HAP-1 (cell line): Measurements from ENCODE around the gene ACSL6.

Source experiments
- DNase-seq, 2 experiments: peaks; one replicate each; pipeline ENCODE4 v3.0.0-alpha.2; 2016 to 2020; ENCODE audit warnings: low spot score in 2 of 2
- H3K27me3 ChIP-seq: fragments of 250-450 bp; sonication (Bioruptor Pico); 2 replicates; pipeline ENCODE4 v1.5.1; 2020; ENCODE audit warnings: low read depth, mild to moderate bottlenecking, moderate library complexity
- H3K36me3 ChIP-seq: fragments of 250-450 bp; sonication (Bioruptor Pico); replicated peaks from 2 replicates; pipeline ENCODE4 v1.5.1; 2020; ENCODE audit warnings: mild to moderate bottlenecking
- H3K4me1 ChIP-seq: fragments of 250-450 bp; sonication (Bioruptor Pico); 2 replicates; pipeline ENCODE4 v1.5.1; 2020; ENCODE audit warnings: mild to moderate bottlenecking
- H3K4me3 ChIP-seq: fragments of 250-450 bp; sonication (Bioruptor Pico); 2 replicates; pipeline ENCODE4 v1.5.1; 2020; ENCODE audit warnings: mild to moderate bottlenecking, moderate library complexity
- H3K9me3 ChIP-seq: fragments of 250-450 bp; sonication (Bioruptor Pico); 2 replicates; pipeline ENCODE4 v1.5.1; 2020; ENCODE audit warnings: mild to moderate bottlenecking, moderate library complexity
- in situ Hi-C: fragments of 300-500 bp; cut with MboI; formaldehyde crosslinking; loops from 3 replicates; pipeline ENCODE4 v1.14.3; 2020; ENCODE audit warnings: low sequenced_read_pairs, inconsistent platforms, mixed read lengths

ACSL6 gene

DNA sequence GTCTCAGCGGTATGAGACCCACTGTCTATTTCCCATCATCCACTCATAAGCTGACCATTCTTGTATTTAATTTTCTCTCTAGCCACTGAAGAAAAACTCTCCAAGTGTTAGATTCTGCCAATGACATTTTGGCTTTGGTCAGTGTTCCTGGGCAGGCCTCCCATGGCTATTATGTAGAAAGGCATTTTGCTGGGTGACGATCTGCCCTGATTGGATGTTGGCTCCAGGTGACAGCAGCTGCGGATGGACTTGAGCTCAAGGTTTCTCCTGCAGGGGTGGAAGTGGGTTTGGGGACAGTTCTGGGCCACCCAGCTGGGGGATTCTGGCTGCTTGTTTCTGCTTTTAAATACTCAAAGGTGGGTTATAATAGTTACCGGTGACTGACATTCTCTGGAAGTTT is 31.6 kb downstream of the ACSL6 start:
- no peaks in the 10 kb centered on the region for H3K9me3 ChIP-seq
- no peaks in the 10 kb centered on the region for H3K4me1 ChIP-seq
- no peaks in the 10 kb centered on the region for H3K27me3 ChIP-seq
- H3K36me3 ChIP-seq: no peaks in the 10 kb centered on the region
- DNase-seq: no peak
- in situ Hi-C loops: no loop called here
- no peak overlapping the region for H3K4me3 ChIP-seq

DNA sequence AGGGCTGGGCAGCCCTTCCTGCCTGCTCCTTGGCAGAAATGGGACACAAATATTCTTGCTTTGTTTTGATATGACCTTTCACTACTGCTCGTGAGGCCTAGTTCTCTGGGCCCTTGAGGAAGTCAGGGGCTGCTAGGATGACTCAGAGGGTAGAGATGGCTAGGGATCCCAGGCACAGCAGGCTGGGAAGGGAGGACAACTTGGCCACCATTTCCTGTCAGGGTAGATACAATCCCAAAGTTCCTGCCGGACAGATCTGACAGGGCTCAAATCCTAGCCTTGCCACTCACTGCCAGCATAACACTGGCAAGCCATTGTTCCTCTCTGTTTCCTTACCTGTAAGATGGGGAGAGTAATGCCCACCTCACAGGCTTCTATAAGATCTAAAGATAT is 34.2 kb downstream of the ACSL6 start:
- in situ Hi-C loops: no loop called here
- Histone ChIP-seq H3K27me3 (no peaks in the 10 kb centered on the region), H3K4me1 (no peaks in the 10 kb centered on the region), H3K9me3 (no peaks in the 10 kb centered on the region), H3K36me3 (no peaks in the 10 kb centered on the region), H3K4me3 (no peak overlapping the region)
- no peak for DNase-seq

DNA sequence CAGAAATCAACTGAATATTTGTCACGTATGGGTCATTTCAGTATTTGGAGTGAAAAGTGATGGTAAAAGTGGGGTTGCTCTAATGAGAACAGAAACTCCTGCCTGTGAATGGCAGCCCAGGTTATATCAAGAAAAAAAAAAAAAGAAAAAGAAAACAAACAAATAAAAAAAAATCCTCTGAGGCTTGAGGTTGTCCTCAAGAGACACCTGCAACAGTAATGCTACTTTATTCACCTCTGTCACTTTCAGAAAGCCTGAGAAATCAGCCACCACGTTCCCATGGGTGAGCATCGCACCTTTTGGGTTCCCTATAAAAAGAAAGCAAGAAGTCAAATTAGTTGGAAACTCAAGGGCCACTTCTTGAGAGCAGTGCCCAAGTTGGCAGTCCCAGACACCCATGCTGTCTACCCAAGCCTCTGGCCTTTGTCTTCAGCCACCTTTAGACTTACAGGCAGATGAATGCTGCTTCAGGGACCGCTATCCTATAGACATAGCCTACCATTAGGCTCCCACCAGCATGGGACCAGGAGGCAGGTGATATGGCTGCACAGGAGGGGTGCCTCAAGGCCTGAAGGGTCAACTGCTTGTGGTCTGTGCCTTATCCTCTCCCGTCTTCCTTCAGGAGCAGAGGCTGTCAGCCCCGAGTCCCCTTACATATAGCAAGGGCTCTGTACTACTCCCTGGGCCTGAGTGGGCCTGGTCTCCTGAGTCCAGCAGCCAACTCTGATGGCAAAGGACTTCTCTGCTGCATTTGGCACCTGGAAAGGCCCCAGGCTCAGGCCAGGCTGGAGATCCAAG is 34.8 kb downstream of the ACSL6 start:
- H3K27me3 ChIP-seq: no peaks in the 10 kb centered on the region
- no peaks in the 10 kb centered on the region for H3K9me3 ChIP-seq
- no peak overlapping the region for H3K4me3 ChIP-seq
- H3K4me1 ChIP-seq: no peaks in the 10 kb centered on the region
- in situ Hi-C loops: no loop called here
- no peaks in the 10 kb centered on the region for H3K36me3 ChIP-seq
- no peak for DNase-seq

DNA sequence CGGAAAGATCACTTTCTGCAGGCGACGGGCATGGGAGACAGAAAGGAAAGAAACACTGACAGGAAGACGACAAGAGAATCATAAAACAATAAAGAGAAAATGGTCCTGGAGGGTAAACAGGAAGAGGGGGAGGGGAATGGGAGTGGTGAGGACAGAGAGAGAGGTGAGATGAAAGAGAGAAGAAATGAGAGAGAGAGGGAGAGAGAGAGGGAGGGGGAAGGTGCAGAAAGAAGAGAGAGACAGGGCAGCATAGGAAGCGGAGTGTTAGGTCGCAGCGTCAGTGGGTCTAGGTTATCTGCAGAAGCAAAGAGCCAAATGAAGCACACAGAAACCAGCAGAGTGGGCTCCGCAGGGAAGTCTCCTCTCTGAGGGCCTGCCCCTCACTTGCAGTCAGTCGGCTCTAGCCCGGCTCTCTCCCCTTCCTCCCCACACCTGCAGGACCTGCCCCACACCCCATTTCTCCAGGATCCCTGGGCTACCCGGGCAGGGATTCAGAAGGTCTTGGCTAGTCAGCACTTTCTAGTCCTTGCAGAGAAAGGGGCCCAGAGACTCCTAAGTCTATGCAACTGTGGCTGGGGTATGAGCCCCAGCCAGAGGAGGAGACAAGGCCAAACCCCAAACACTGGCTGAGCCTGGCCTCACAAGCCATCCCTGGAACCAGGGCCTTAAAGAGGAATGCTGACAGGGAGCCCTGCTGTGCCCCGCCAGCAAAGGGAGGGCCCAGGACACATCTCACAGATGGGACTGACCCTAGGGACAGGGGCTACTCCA is 36.3 kb downstream of the ACSL6 start:
- H3K9me3 ChIP-seq: no peaks in the 10 kb centered on the region
- no peaks in the 10 kb centered on the region for H3K36me3 ChIP-seq
- in situ Hi-C loops: no loop called here
- no peak for DNase-seq
- no peaks in the 10 kb centered on the region for H3K4me1 ChIP-seq
- no peak overlapping the region for H3K4me3 ChIP-seq
- H3K27me3 ChIP-seq: no peaks in the 10 kb centered on the region

DNA sequence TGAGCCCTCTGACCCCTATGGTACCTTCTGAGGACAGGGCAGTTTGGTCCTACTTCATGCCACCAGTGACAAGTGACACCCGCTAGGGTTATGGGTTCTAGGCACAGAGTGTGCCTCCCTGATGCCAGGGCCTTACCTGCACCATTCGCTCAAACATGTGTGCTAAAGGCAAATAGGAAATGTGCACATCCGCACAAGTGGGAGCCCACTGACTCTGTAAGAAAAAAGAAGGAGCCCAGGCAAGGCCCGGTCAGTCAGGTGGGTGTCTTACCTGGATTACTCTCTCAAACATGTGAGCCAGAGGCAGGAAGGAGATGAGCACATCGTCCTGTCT is 36.9 kb downstream of the ACSL6 start:
- no peaks in the 10 kb centered on the region for H3K9me3 ChIP-seq
- no peaks in the 10 kb centered on the region for H3K36me3 ChIP-seq
- H3K4me1 ChIP-seq: no peaks in the 10 kb centered on the region
- no peak overlapping the region for H3K4me3 ChIP-seq
- in situ Hi-C loops: no loop called here
- DNase-seq: no peak
- H3K27me3 ChIP-seq: no peaks in the 10 kb centered on the region

DNA sequence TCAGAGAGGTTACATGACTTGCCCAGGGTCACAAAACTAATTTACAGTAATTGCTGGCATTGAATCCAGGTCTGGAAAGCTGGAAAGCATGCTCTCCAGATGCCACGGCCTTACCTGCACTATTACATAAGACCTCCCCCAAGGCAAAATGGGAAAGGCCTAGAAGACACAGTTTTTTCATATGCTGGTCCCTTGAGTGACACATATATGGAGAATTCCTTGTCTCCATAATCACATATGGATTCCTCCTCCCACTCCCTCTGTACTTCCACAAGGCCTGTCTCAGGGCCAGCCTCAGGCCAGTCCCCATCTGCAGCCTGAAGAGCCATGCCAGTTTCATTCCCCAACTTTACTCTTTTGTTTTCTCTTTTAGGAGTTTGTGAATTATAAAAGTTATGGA is 37.4 kb downstream of the ACSL6 start:
- in situ Hi-C loops: no loop called here
- Histone ChIP-seq H3K4me3 (no peak overlapping the region), H3K36me3 (no peaks in the 10 kb centered on the region), H3K27me3 (no peaks in the 10 kb centered on the region), H3K9me3 (no peaks in the 10 kb centered on the region), H3K4me1 (no peaks in the 10 kb centered on the region)
- no peak for DNase-seq

DNA sequence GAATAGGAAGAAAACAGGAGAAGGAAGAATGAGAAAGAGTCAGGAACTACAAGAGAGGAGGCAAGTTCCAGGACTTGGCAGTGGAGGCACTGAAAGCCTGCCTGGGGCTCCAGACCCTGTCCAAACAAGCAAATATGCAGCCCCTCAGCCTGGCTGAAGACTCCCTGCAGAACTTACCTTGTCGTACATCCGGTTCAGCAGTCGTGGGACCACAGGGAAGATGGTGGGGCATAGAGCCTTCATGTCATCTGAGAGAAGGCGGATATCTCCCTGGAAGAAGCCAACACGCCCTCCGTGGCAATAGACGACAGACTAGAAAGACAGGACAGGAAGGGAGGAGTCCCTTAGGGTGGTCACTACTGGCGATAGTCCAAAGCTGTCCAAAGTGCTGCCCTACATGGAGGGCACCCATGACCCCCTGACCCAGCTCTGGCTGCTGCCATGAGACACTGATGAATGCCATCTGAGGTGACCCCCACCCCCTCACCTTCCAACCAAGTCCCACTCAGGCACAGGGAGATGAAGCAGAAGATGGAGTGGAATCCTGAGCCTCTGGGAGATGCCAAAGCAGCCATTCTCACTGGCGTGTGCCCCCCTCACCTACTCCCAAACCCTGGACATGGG is 38.3 kb downstream of the ACSL6 start:
- Histone ChIP-seq H3K36me3 (no peaks in the 10 kb centered on the region), H3K4me1 (no peaks in the 10 kb centered on the region), H3K9me3 (no peaks in the 10 kb centered on the region), H3K4me3 (no peak overlapping the region), H3K27me3 (no peaks in the 10 kb centered on the region)
- DNase-seq: no peak
- in situ Hi-C loops: no loop called here

DNA sequence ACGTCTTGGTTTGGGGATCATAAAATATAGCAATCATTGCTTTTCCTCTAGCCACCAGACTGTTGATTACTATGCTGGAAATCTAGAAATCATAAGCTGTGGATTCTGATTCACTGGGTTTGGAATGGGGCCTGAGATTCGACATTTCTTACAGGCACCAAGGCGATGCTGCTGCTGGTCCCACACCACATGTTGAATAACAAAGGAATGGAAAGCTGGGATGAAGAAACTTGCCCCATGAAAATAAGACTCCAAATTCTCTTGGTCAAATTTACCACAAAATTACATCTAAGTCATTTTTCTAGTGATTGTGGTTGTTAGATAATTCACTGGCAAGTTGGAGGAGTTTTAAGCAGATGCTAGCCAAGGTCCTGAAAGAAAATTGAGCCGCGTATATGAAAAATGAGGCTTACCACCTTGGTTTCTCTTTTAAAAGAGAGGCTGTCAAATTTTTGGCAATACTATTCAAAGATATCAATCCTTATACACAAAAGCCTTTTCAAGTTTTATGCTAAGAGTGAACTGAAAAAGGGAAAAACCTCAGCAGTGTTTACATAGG is 43.0 kb downstream of the ACSL6 start:
- in situ Hi-C loops: no loop called here
- no peak overlapping the region for H3K4me3 ChIP-seq
- no peaks in the 10 kb centered on the region for H3K9me3 ChIP-seq
- DNase-seq: no peak
- no peaks in the 10 kb centered on the region for H3K27me3 ChIP-seq
- no peaks in the 10 kb centered on the region for H3K4me1 ChIP-seq
- no peaks in the 10 kb centered on the region for H3K36me3 ChIP-seq

DNA sequence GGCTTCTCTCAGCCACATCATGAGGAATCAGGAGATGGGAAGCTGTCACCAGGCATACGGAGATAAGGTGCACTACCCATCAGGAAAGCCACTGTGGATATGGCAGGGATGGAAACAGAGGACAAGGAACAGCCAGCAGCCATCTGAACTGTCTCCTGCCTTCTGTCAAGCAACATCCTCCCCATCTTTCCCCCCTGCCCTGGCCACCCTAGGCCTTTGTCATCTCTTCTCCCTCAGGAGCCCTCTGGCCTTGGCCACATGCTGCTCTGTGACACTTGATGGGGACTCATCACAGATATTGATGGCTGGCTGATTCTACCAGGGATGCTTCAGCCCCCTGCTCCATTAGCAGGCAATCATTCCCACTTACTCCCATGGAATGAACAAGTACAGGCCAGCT is 44.9 kb downstream of the ACSL6 start:
- H3K27me3 ChIP-seq: no peaks in the 10 kb centered on the region
- no peak overlapping the region for H3K4me3 ChIP-seq
- in situ Hi-C loops: no loop called here

DNA sequence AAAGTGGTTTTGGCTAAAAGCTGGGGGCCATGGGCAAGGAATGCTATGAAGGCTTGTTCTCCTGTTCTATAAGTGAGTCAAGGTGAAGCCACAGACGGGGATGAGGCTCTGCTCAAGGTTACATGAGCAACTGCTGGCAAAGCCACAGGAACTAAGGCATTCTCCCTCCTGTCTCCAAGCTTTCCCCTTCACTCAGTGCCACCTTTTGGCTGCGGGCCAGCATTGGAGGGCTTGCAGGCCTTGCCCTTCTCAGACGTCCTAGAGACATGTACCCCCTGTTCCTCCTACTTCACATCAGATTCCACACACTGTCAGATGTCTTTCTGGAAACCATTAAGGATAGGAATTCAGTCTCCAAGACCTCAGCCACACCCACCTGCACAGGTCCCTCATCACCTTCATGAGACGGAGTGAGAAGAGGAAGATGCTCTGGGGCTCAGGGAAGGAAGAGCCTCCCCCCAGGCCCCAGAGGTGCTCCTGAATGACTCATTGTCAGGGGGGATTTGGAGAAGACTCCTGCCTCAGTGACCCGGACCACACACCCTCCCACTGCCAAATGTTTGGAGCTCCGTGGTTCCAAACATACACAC is 45.5 kb downstream of the ACSL6 start:
- Histone ChIP-seq H3K36me3 (no peaks in the 10 kb centered on the region), H3K9me3 (no peaks in the 10 kb centered on the region), H3K27me3 (no peaks in the 10 kb centered on the region), H3K4me1 (no peaks in the 10 kb centered on the region), H3K4me3 (no peak overlapping the region)
- in situ Hi-C loops: no loop called here
- DNase-seq: no peak

More for the DNA sequence above, 44.9 kb downstream of the ACSL6 start:
- DNase-seq: no peak
- no peaks in the 10 kb centered on the region for H3K36me3 ChIP-seq
- no peaks in the 10 kb centered on the region for H3K4me1 ChIP-seq
- H3K9me3 ChIP-seq: no peaks in the 10 kb centered on the region

DNA sequence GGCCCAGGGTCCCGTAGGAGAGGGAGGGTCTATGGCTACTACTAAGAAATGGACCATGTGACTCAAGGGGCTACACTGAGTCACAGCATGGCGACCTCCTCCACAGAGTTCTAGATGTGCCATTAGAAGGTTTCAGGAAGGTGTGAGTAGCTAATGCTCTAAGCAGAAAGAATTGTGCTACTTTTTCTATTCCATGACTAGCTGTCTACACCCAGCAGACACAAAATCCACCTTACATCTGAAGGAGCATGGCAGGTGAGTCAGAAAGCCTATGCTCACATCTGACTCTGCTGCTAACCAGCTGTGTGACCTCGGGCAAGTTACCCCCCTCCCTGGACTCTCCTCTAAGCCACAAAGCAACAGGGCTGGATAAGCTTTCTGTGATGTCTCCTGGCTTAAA is 51.6 kb downstream of the ACSL6 start:
- H3K27me3 ChIP-seq: no peaks in the 10 kb centered on the region
- DNase-seq: no peak
- no peaks in the 10 kb centered on the region for H3K4me1 ChIP-seq
- no peaks in the 10 kb centered on the region for H3K9me3 ChIP-seq
- in situ Hi-C loops: no loop called here
- H3K4me3 ChIP-seq: no peak overlapping the region
- no peaks in the 10 kb centered on the region for H3K36me3 ChIP-seq

DNA sequence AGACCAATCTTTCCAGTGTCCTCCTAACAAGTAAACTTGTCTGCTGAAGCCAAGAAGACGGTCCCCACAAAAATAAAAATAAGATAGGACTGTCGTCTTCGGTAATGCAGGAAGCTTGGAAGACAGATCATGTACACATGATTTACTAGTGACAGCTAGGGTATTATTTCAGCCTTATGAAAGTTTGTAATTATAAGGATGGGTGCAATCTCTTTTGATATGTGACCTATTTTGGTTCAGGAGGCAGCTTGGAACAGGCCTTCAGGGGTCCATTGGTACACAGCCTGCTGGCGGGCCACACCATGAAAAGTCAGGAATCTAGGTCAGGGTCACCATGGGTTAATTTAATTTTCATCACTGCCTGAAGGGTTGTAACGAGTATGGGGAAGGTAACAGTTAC is 52.3 kb downstream of the ACSL6 start:
- no peaks in the 10 kb centered on the region for H3K36me3 ChIP-seq
- H3K27me3 ChIP-seq: no peaks in the 10 kb centered on the region
- H3K4me3 ChIP-seq: no peak overlapping the region
- H3K4me1 ChIP-seq: no peaks in the 10 kb centered on the region
- in situ Hi-C loops: no loop called here
- no peaks in the 10 kb centered on the region for H3K9me3 ChIP-seq
- no peak for DNase-seq

DNA sequence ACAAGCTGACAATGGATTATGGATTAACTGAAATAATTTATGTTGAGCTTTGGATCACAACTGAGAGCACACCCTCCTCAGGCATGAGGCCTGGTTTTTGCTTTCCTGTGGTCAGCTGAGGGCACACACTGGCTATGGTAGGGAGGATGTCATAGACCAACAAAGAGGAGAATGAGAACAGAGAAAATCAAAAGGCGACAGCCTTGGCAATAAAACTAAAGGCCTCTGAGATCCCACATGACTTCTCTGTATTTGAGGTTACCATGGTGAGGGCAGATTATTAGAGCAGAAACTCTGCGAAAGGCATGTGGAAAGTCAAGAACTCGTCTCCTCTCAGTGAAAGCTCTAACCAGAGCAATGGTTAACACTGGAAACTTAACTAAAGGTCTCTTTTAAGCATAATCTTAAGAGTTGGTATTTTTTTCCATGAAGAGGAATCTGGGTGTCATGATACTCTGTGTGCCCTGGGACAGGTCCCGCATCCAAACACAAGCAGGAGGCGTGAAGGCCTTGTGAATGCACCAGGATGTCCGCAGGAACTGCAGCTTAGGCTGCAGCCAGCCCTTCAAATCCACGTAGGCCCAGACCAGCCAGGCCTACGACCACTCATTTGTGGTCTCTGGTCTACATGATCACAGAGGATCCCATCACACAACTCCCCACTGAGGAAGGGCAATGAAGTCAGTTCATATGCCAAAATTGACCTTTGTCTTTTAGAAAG is 53.6 kb downstream of the ACSL6 start:
- DNase-seq: no peak
- no peaks in the 10 kb centered on the region for H3K9me3 ChIP-seq
- H3K36me3 ChIP-seq: no peaks in the 10 kb centered on the region
- no peaks in the 10 kb centered on the region for H3K27me3 ChIP-seq
- H3K4me3 ChIP-seq: no peak overlapping the region
- H3K4me1 ChIP-seq: no peaks in the 10 kb centered on the region
- in situ Hi-C loops: no loop called here
